ENCODE results near the gene PDIK1L. TPM values are rescaled to one million over a fixed set of nuclear protein-coding genes. Genes with fewer than 3 reads are reported as not detected.

The PDIK1L gene
- total RNA-seq, 1 donor from 2014 or later: 11.4 TPM

DNA sequence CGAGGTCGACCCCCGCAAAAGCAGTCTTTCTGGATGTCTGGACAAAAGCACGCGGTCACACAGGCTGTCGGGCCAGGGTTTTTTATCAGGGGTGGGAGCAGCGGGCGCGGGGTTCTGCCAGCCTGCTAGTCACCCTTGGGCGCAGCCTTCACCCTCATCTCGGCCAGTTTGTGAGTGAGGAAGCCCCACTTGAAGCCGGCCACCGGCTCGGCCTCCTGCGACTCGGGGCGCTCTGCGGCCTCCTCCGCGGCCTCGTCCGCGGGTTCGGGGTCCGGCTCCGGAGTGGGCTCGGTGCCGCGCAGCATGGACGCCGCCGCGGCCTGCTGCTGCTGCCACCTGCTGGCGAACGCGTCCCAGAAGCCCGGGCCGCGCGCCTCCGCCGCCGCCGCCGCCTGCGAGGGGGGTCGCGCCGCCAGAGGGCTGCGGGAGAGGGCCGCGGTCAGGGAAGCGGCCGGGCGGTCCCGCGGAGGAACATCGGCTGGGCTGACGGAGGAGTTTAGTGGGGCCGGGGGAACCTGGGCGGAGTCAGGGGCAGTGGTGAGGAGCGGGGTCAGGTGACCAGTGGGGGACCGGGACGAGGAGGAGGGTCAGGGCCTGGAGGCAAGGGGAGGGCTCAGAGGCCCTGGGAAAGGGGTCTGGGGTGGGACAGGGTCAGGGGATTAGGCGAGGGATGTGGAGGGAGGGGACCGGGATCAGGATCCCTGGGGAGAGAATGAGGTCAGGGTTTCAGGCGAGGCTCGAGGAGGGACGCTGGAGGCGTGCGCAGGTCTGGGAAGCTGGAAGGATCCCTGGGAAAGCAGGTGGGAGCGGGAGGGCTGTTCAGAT, 52.6 kb downstream of the PDIK1L start:
- H3K4me1 ChIP-seq: peaks cover 19% of the 10 kb centered on the region
- no peaks in the 10 kb centered on the region for H3K36me3 ChIP-seq
- no peaks in the 10 kb centered on the region for H3K9me3 ChIP-seq
- H3K27ac ChIP-seq: no peak overlapping the region
- intact Hi-C loops (cut with DNase I): no loop called here
- TF ChIP-seq, protein P1, sequence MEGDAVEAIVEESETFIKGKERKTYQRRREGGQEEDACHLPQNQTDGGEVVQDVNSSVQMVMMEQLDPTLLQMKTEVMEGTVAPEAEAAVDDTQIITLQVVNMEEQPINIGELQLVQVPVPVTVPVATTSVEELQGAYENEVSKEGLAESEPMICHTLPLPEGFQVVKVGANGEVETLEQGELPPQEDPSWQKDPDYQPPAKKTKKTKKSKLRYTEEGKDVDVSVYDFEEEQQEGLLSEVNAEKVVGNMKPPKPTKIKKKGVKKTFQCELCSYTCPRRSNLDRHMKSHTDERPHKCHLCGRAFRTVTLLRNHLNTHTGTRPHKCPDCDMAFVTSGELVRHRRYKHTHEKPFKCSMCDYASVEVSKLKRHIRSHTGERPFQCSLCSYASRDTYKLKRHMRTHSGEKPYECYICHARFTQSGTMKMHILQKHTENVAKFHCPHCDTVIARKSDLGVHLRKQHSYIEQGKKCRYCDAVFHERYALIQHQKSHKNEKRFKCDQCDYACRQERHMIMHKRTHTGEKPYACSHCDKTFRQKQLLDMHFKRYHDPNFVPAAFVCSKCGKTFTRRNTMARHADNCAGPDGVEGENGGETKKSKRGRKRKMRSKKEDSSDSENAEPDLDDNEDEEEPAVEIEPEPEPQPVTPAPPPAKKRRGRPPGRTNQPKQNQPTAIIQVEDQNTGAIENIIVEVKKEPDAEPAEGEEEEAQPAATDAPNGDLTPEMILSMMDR (IDR thresholded peaks at IDR 0.05): peak; percentile 64
- H3K4me3 ChIP-seq: peak overlapping the region; percentile 25
- peaks cover 6% of the 10 kb centered on the region for H3K27me3 ChIP-seq
- peak; percentile 71 for ATAC-seq
- peak; percentile 72 for DNase-seq

DNA sequence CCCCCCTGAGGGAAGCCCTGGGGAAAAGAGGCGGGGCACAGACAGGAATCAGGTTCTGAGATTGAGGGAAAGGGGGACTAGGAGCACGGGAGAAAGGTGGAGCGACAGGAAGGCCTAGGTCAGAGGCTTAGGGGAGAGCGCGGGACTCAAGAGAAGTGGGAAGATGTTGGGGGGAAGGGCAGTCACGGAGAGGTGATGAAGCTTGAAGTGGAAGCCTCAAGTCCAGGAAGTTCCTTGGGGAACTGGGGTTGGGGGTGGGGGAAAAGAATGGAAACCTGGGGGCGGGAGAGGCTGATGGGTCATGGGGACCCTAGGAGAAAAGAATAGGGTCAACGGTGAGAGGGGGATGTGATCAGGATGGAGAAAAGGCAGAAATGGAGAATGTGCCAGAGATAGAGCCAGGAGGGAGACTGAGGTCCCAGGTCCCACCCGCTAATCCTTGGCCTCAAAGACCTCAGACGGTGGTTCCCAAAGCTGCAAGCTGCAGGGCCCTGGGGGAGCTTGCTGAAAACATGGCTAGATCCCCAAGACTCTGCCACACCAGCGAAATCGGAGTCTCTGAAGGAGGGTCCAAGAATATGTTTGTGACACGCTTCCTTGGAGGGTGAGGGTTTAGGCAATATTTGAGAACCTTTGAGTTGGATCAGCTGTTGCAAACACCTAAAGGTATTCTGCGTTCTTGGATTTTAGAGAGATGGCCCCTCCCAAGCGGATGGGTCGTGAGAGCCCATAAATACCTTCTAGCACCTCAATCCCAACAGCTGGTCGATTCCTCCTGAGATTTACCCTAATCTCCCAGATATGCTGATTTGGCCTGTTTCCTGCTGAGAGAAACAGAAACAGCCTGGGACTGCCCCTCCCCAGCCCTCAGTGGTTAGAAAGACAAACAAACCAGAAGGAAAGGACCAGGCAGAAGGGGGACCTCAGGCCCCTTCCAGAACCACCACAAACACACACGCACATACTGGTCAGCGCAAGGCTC, 53.5 kb downstream of the PDIK1L start:
- ATAC-seq (no peak), DNase-seq (no peak)
- Histone ChIP-seq H3K4me3 (no peak overlapping the region), H3K4me1 (peaks cover 19% of the 10 kb centered on the region), H3K27me3 (peaks cover 6% of the 10 kb centered on the region), H3K9me3 (no peaks in the 10 kb centered on the region), H3K36me3 (no peaks in the 10 kb centered on the region), H3K27ac (no peak overlapping the region)
- TF ChIP-seq, protein P1 (IDR thresholded peaks at IDR 0.05): no peak
- intact Hi-C loops (cut with DNase I): no loop called here

DNA sequence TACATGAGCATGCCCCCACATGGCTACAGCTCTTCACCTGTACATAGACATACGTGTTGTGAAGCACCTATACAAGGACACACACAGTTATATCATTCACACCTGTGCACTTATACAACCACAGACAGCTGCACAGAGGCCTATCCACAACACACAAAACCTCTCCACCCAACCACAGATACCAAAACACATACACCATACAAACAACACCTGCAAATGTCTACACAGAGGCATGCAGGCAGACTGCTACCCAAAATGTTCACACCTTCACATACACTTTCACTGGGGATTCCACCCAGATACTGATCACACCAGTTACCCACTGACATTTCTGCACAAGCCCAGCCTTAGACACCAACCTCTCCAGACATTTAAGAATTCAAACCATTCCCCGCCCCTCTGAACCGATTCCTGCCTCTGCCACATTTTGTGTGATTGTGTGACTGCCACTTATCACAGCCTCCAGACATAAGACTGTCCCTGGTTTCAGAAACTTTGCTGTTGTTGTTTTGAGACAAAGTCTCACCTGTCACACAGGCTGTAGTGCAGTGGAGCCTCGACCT, 55.2 kb downstream of the PDIK1L start:
- peaks cover 18% of the 10 kb centered on the region for H3K4me1 ChIP-seq
- no peaks in the 10 kb centered on the region for H3K36me3 ChIP-seq
- H3K9me3 ChIP-seq: no peaks in the 10 kb centered on the region
- H3K4me3 ChIP-seq: no peak overlapping the region
- DNase-seq: no peak
- no peaks in the 10 kb centered on the region for H3K27me3 ChIP-seq
- TF ChIP-seq, protein P1 (IDR thresholded peaks at IDR 0.05): no peak
- H3K27ac ChIP-seq: no peak overlapping the region
- ATAC-seq: no peak
- intact Hi-C loops (cut with DNase I): no loop called here

DNA sequence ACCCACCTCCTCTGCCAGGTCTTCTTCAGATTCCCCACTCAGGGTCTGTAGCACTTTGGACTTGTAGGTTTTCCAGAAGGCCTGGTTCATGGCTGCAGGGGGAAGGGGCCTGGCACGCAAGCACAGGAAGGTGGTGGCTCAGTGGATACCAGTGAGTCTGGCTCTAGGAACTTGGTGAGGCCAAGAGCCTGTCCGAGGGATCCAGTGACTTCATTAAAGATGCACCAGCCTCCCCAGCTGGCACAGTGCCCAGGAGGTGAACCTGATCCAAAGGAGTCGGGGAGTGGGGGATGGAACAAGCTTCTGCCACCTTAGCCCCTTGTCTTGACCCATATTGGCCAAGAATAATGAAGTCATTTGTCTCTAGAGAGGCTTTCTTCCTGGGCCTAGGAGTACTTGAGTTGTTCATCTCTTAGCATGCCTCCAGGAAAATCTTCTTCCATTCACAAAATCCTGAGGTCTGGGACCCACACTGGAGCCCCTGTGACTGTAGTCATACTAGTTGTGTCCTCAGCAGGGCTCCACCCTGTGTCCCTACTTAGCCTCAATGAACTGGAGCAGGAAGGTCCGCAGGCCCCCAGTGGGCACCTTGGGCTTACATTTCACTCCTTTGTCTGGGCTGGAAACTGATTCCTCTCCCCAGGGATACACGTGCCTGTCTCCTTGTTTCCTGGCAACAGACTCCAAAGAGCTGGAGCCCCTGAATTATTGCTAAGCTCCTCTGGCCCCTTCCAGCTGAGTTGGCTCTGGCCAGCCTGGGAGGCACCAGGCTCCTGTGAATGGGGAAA, 57.0 kb downstream of the PDIK1L start, which contains the start of gene C1orf232:
Gene C1orf232 (minus strand): TSS at position 554 of the 788 bp plus-strand sequence. CDS start 464 bp downstream, at position 90.
- DNase-seq: no peak
- TF ChIP-seq, protein P1 (IDR thresholded peaks at IDR 0.05): no peak
- Histone ChIP-seq H3K27me3 (no peaks in the 10 kb centered on the region), H3K9me3 (no peaks in the 10 kb centered on the region), H3K4me1 (peaks cover 12% of the 10 kb centered on the region), H3K4me3 (peak within 1 kb of the TSS; percentile 91), H3K27ac (peak within 1 kb of the TSS; percentile 86), H3K36me3 (no peaks in the 10 kb centered on the region)
- no peak for ATAC-seq
- intact Hi-C loops (cut with DNase I): no loop called here

DNA sequence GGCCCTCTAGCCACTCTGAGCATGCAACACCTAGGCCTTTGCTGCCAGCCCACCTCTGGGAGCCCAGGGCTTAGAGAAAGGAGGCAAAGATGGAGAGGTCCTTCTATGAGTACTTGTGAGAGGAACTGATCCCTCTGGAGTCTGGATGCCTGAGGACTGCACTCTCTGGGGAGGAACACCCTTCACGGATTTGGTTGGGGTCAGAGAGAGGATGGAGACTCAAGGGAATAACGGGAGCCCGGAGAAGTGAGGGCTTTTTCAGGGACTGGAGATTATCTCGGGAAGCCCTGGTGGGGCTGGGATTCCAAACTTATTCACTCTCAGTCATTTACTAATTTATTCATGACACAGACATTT, 57.6 kb downstream of the PDIK1L start:
- H3K27ac ChIP-seq: peak overlapping the region; percentile 86
- TF ChIP-seq, protein P1 (IDR thresholded peaks at IDR 0.05): no peak
- peaks cover 8% of the 10 kb centered on the region for H3K4me1 ChIP-seq
- peak overlapping the region; percentile 91 for H3K4me3 ChIP-seq
- intact Hi-C loops (cut with DNase I): no loop called here
- H3K27me3 ChIP-seq: no peaks in the 10 kb centered on the region
- DNase-seq (no peak), ATAC-seq (no peak)
- H3K9me3 ChIP-seq: no peaks in the 10 kb centered on the region
- no peaks in the 10 kb centered on the region for H3K36me3 ChIP-seq
